Fibroblast of pulmonary artery (primary cell): ENCODE results near the gene PPP4R1.
"Not testable (repeated sequence)": the region's sequence is repeated elsewhere in the genome, so short reads cannot be mapped to it uniquely, and the experiment has no call there.

Experiments
- DNase-seq: peaks from one replicate; pipeline ENCODE4 v3.0.0-alpha.2; 2010; ENCODE audit warnings: low read depth
- H3K4me3 ChIP-seq: replicated peaks from 2 replicates; pipeline ENCODE4 v1.5.1; 2011; ENCODE audit warnings: low read depth, mild to moderate bottlenecking, control low read depth, low read length, moderate library complexity
- CTCF ChIP-seq: IDR thresholded peaks from 2 replicates; pipeline ENCODE4 v1.5.1; 2011; ENCODE audit warnings: mild to moderate bottlenecking, control low read depth, low read length, inconsistent platforms; ENCODE audit errors: missing control alignments

PPP4R1 gene

GRCh38 chr18:9608298-9608697, 6.1 kb downstream of the PPP4R1 start:
- no peak overlapping the region for H3K4me3 ChIP-seq
- no peak for TF ChIP-seq CTCF
- peak; percentile 24 for DNase-seq

GRCh38 chr18:9607111-9607510, 7.2 kb downstream of the PPP4R1 start:
- not testable (repeated sequence) for H3K4me3 ChIP-seq, DNase-seq

- no peak for DNase-seq
- no peak for TF ChIP-seq CTCF
- no peak overlapping the region for H3K4me3 ChIP-seq
Observed at GRCh38 chr18:9606039-9606438, 8.3 kb downstream of the PPP4R1 start.

- DNase-seq: no peak
- no peak for TF ChIP-seq CTCF
- no peak overlapping the region for H3K4me3 ChIP-seq
Observed at GRCh38 chr18:9604348-9604747, 10.0 kb downstream of the PPP4R1 start.

GRCh38 chr18:9599328-9599727, 15.0 kb downstream of the PPP4R1 start:
- DNase-seq: no peak
- no peak for TF ChIP-seq CTCF

GRCh38 chr18:9597609-9598008, 16.8 kb downstream of the PPP4R1 start:
- no peak for DNase-seq
- no peak overlapping the region for H3K4me3 ChIP-seq
- TF ChIP-seq CTCF: no peak

More at GRCh38 chr18:9599328-9599727, 15.0 kb downstream of the PPP4R1 start:
- no peak overlapping the region for H3K4me3 ChIP-seq

GRCh38 chr18:9596843-9597526, 17.4 kb downstream of the PPP4R1 start:
- no peak for TF ChIP-seq CTCF
- no peak overlapping the region for H3K4me3 ChIP-seq
- no peak for DNase-seq
